CD4-positive, alpha-beta T cell treated with Interferon gamma for 1 hour (primary cell): ENCODE measurements around the gene BOD1L1.
A peak's percentile ranks its signal among the peaks of the same experiment; 100 is the strongest.

ENCODE experiments used
- DNase-seq: peaks from one replicate; pipeline ENCODE4 v3.0.0-alpha.2; 2020

BOD1L1 gene

DNA sequence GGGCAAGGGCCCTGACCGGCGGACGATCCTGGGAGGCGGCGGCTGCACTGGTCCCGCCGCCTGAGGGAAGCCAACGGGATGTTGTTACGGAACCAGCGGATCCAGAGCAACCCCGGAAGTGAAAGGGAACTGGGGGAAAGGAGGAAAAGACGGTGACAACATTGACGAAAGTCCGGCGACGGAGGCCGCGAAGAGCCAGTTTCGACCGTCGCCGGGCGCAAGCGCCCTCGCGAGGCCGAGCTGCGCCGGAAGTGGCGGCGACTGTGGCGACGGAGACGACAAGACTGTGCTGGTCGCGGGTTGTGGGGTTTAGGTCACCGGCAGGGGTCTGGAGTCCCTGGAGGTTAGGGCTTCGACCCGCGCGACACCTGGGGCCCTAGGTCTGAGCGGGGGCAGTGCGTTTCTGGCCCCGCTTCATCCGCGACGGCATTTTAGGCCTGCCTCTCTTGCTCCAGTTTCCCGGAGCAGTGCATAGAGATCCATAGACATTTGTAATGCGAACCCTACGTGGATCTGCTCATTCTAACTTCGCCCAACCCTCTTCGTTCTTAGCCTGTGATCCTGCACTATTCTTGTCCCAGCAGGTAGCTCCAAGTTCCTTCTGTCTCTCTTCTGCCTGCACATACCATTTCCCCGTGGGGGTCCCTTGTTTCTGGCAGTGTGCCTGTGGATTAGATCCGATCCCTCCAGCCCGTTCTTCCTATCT lies at the start of gene BOD1L1:
TSS of gene BOD1L1 (minus strand) at position 120 of the 706 bp plus-strand sequence. CDS start 138 bp downstream, outside the sequence.
- DNase-seq, result peak; percentile 81

DNA sequence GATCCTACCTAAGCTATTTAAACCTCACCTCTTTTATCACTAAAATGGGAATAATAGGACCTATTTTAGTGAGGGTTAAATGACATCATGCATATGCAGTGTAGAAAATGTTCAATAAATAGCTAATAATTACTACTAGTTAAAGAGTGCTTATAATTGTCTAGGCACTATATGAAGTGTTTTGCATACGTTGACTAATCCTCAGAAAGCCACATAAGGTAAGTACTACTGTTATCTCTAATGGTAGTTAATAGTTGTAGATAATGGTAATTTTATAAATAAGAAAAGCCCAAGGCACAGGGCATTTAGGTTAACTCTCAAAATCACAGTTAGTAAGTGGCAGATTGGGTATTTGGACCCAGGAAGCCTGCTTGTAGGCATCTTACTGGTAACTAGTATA lies 47.4 kb upstream of the BOD1L1 start:
- no peak for DNase-seq

DNA sequence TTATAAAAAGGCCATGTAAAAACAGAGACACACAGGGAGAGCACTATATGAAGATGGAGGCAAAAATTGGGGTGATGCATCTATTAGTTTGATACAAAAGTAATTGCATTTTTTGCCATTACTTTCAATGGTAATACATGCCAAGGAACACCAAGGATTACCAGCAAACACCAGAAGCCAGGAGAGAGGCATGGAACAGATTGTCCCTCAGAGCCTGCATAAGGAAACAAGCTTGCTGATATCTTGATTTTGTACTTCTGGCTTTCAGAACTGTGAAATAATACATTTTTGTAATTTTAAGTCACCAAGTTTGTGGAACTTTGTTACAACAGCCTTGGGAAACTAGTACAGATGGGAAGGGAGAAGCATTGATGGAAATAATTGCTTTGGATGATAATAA lies 45.6 kb upstream of the BOD1L1 start:
- no peak for DNase-seq

DNA sequence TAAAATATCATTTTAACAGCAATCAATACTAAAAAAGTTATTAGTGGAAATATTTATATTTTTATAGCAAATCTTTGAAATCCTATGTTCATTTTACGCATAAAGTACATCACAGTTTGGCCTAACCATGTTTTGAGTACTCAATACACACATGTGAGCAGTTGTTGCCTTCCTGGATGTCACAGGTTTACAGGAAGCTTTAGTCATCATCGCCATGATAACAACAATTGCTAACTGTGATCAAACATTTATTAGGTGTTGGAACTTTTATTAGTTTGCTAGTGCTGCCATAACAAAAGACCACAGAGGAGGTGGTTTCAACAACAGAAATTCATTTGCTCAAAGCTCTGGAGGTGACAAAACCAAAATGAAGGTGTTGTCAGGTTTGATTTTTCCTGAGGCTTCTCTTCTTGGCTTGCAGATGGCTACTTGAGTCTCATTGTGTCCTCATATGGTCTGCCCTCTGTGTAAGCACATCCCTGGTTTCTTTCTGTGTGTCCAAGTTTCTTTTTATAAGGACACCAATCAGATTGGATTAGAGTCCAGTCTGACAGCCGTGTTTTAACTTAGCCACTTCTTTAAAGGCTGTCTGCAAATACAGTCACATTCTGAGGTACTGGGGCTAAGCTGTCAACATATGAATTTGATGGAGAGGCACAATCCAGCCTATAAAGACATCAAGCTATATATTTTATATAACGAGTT lies 43.1 kb upstream of the BOD1L1 start:
- DNase-seq, result no peak

DNA sequence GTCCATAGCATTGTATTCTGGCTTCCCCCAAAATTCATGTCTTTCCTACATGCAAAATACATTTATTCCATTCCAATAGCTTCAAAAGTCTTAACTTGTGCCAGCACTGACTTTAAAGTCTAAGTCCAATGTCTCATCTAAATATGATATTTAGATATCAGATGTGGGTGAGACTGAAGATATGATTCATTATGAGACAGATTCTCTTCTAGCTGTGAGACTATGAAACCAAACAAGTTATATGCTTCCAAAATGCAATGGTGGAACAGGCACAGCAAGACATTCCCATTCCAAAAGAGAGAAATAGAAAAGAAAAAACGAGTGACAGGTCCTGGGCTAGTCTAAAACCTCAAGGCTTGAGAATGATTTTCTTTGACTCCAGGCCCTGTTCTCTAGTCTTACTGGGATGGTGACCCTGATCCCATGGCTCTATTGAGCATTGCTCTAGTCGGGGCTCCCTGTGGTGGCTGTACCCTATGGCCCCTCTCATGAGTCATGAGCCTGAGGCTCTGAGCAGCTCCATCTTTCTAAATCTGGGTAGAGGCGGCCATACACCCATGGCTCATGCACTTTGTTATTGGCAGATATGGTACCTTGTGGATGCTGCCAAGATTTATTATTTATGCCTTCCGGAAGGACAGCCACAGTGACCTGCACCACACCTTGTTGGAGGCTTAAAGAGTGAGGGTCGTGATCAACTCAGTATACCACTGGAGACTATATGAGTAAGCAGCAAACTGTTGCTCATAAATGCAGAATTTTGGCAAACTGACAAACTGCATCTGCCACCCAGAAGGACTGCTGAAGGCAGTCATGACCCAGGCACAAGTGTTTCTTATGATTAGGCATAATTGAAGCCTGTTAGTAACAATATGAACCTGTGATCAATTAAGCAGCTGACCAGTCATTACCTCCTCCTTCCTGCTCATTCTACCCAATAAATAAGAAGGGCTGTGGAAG lies 38.5 kb upstream of the BOD1L1 start:
- no peak for DNase-seq

DNA sequence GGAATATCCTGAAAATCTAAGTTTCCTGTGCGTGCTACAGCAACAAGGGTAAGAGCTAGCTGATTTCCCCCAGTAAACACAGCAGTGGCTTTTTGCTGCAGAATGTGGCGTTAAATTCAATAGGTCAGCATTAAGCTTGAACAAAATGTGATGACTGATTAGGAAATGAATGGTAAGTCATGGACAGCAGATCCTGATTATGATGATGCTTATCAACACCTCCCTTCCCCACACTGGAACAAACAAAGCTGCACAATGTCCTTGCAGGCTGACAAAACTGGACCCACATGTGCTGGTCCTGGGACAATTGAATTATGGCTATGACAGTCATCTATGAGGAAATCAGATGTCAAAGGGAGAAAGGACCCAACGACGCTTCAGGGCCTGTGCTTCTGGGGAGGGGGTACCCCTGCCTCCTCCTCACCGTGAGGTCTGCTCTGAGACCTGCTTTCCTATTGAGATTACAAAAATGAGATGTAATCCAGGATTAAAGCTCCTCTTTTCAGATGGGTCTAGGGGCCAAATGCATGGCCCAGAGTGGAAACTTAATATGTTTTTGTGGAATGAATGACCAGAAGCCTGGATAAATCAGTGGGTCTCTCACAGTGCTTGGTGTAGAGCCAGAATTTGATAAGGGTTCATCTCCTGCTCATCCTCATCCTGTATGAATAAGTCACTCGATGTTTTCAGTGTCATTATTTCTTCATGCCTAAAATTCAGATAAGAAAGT lies 32.0 kb upstream of the BOD1L1 start:
- DNase-seq, result no peak

DNA sequence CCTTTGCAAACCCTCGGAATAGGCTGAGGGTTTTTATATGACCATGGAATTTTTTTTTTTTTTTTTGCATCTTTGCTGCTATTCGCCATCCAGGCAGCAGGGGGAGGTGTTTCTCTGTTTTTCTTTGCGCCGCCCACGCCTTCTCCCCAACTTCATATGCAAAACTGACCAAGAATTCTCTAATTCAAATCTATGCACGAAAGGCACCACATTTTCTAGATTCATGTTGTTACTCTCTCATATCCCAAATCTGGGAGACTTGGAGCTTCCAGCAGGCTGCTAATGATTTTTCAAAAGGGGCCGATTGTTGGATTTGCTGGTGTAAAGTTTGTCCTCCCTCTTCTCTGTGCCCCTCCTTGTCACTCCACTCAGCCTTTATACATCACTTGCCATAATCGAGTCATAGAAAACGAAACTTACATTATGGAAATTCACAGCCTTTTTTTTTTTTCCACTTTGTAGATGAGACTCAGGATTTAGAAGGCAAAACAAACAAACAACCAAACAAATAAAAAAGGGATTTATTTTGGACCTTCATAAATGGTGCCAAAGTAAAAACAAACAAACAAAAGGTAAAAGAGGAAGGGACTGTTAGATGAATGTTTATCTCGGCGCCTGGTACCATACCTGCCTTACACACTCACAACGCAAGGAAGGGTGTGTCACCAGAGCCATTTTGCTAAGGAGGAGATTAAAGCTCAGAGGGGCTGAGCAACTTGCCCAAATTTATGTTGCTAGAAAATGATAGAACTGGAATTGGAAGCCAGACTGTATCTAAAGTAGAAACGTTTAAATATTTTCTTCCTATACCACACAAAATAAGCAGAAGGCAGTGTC lies 29.3 kb upstream of the BOD1L1 start:
- peak; percentile 34 for DNase-seq

DNA sequence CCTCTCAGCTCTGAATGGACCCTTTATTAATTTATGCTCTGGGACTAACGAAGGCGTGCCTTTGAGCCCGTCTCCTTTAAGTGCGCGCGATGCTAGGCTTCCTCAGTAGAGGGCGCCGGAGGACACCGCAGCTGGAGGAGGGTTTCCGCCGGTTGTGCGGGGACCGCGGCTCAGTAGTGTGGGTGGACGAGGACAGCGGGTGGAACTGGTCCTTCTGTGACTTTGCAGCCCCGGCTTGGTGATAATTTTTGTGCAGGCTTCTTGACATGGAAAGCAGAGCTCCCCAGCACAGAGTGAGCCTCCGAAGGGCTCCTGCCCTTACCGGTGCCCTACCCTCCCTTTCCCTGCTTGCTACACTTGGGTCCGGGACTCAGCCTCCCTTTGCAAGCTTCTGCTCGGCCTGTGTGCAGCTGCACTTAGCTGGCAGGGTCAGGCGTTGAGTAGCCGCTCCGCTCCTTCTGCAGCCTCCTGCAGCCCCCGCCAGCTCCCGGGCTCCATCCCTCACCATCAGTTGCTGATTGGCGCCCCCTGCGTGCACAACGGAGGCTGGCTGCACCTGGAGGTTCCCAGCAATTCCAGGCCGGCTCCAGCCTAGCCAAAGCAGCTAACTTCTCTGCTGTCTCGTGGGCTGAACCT lies 26.8 kb upstream of the BOD1L1 start:
- peak; percentile 64 for DNase-seq

DNA sequence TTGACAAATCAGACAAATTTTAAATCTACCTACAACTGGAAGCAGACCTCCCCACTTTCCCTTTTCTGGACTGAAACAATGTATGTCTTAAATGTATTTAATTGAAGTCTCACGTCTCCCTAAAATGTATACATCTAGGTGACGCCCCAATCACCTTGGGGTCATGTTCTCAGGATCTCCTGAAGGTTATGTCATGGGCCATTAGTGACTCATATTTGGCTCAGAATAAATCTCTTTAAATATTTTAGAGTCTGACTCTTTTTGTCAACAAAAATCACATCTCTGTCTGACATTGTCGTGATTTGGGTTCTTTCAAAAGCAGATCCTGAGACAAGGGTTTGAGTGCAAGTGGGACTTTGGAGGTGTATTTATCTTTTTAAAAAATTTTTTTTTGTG lies 26.2 kb upstream of the BOD1L1 start:
- no peak for DNase-seq

DNA sequence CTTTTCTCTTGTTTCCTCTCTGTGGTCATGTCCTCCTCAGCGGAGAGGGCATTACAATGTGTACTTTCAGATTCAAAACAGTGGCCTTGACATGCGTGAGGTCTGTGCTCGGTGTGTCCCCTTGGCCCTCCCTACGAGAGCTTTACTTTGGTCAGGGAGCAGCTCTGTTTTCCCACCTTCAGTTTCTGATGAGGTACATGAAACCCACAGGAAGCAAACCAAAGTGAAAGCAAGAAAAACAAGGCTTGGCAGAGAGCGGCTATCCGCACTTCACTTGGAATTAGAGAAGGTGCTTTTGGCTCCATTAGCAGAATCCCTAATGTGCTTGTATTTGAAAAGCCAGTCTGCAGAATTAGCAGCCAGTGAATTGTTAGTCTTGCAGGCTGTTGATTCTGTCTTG lies 19.5 kb upstream of the BOD1L1 start:
- no peak for DNase-seq

DNA sequence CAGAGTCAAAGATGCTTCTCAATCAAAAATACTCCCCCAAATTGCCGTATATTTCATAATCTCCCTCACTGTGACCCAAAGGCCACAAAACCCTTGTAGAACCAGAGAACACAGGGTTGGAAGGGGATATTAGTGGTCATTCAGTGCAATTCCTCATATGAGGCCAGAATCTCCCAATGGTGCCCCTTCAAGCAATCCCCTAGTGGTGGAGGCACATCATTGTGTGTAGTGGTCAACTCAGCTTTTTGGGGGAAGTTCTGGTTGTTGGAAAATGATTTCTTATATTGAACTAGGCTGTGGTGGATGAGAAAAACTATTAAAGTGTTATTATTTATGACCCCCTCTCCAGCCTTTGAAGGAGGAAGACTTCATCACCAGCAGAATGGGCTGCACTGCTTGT lies 17.6 kb upstream of the BOD1L1 start:
- DNase-seq, result no peak

DNA sequence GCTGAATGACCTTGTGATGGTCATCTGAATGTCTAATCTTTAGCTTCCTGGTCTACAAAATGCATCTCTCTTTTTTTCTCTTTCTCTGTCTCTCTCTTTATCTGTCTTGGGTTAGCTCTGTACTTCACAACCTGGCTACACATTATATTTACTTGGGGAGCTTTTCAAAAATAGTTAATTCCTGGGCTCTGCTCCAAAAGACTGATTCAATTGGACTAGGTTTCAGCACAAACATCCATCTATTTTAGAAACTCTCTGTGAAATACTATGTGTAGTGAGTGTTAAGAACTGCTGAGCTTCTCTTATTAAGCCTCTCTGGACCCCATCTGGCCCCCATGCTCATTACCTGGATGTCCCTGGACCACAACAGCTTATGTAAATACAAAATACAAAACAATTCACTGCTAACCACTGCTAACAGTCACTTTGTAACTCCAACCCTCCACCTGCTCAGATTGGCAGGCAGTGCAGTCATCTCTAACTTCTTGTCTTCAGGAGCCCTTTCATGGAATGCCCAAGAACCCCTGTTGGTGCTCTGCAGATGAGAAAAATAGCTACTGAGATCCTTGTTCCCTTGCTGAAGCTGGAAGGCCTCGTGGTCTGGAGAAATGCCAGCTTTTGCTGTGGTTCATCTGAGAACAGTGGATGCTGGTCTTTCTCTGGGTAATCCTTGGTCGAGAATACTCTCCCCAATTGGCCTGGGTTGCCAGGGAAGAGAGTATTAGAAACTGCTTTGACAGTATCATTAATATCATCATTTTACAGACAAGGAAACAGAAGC lies 14.8 kb upstream of the BOD1L1 start:
- DNase-seq, result no peak

DNA sequence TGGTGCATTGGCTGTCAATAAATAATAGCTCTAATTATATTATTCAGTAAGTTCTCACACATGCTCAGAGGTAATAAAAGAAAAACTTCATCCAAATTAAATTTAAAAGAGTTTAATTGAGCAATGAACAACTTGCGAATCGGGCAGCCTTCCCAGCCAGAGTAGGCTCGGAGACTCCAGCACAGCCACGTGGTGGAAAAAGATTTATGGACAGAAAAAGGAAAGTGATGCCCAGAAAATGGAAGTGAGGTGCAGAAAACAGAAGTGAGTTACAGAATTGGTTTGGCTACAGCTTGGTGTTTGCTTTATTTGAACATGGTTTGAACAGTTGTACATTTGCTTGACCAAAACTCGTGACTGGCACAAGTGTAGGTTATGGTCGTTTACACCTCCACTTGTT lies 13.6 kb upstream of the BOD1L1 start:
- no peak for DNase-seq

DNA sequence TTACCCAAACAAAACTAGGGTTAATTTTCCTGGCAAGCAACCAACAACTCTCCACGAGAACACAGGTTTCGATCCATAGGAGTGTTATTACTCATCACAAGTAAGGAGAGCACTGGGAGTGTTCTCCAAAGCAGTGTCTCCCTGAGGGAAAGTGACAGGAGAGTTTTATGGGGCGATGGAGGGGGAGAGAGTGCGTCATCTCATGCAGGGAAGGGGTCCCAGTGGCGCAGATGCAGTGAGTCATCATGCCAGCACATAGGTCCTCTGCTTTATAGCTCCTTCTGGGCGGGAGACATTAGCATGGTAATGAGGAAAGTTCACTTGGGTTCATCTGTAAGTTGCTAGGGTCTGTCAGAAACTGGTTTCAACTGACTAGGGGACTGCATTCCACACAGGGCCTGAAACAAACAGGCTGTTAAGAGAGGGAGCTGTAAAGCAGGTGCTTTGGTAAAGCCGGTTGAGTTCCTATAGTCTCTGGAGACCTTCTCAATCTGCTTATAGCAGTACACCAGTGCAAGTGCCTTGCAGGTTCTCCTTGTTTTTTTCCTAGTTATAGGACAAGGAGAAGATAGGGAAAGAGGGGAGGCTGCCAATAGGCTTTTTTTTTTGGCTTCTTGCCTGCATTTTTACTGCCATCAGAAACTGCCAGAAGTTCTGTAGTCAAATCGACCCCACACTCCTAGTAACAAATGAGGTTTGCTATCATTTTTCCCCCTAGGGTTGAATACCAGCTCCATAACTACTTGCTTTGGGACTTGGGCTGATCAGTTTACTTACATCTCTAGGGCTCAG lies 12.8 kb upstream of the BOD1L1 start:
- DNase-seq, result no peak

DNA sequence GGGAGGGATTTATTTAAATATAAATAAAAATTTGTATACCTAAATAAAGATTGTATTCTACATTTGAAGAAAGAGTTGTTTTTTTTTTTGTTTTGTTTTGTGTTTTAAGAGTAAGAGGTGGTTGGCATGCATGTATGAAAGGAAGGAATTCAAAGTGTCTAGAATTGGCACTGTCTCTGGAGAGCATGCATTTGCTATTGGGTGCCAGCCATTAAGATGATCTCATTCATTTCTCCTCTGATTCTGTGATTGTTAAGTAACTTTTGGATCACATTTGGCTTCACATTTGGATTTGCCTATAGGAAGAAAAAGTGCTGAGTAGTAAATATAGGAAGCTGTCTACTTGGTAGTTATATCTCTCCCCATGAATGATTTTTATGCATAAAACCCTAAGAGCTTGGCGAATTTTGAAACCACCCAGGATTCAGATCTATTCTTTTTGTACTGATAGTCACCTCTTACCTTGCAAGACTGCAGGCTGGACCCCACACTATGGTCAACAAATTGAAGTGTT lies 7.8 kb upstream of the BOD1L1 start:
- DNase-seq, result no peak

DNA sequence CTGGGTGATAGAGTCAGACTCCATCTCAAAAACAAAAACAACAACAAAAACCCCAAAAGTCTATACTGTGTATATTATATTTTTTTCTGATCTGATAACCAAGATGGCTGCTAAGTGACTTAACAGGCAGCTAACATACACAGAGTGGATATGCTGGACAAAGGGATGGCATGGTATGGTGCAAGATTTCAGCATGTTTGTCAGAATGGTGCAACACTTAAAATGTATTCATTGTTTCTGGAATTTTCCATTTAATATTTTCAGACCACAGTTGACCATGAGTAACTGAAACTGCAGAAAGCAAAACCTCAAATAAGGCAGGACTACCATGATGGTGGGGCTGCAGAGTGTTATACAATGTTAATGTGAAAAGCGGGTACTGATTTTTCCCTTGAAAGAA lies 6.1 kb upstream of the BOD1L1 start:
- no peak for DNase-seq

DNA sequence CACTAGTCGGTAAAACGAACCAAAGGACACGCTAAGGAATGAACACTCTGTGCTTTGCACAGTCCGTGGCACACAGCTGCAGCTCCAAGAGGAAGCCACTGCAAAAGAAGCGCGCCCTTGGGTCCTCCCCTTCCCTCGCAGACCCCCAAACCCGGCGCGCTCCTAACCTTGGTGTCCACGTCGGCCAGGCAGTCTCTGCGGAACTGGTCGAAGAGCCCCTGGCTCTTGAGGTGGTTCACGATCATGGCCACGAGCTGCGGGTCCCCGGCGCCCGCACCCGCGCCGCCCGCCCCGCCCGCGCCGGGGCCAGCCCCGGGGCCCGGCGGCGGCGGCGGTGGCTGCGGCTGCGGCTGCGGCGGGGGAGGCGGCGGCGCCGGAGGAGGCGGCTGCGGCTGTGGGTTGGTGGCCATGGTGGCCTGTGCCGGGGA lies 333 bp downstream of the BOD1L1 start:
- DNase-seq, result no peak

DNA sequence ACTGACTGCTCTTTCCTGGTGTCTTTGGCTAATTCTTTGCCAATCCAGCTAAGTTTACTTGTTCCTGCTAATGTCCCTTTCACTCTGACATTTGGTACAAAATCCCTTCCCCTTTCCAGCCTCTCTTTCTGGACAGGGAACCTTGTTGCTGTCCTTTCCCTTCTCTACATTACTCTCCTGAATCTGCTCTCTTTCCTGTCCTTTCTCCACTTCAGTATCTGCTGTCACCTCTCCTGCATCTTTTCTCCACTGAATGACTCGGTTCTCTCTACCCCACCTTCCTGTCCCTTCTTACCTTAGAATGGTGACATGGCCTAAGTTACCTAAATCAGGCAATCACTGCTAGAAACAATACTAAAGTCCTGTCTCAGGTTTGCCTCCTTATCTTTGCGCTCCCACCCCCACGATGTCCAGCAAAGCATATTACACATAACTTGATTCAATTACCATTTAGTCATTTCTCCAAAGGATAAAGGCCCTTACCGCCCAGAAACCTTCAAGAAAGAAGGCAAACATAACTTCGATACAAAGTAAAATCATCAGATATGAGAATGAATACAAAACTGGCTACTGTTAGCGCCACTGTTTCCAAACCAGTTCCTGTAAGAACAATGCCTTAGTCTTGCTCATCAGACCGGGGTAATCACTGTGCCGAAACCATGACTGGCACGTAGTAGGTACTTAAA lies 890 bp downstream of the BOD1L1 start:
- no peak for DNase-seq
